Non-pigmented ciliary epithelial cell (primary cell): ENCODE results near the gene HLA-DPA1.
"Not testable (repeated sequence)": the region's sequence is repeated elsewhere in the genome, so short reads cannot be mapped to it uniquely, and the experiment has no call there.

Experiments used
- DNase-seq: peaks from one replicate; pipeline ENCODE4 v3.0.0-alpha.2; 2010; ENCODE audit warnings: low read depth

Gene HLA-DPA1

DNA sequence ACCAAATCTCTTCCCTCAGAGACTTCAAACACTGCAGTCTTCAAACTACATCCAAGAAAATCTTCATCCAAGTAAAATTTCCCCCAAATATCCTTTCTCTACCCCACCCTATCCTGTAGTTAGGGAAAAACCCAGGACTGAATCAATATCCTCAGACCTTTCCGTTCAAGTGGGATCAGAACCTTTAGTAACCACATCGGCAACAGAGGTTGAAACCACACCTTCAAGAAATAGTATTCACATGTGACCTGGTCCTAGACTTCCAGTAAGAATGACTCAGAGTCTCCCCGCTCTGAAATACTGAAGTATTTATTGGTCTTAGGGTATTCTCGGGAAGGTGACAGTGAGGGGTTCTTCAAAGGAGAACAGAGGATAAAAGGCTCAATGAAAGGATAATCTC, 8.7 kb downstream of the HLA-DPA1 start:
- DNase-seq: no peak

DNA sequence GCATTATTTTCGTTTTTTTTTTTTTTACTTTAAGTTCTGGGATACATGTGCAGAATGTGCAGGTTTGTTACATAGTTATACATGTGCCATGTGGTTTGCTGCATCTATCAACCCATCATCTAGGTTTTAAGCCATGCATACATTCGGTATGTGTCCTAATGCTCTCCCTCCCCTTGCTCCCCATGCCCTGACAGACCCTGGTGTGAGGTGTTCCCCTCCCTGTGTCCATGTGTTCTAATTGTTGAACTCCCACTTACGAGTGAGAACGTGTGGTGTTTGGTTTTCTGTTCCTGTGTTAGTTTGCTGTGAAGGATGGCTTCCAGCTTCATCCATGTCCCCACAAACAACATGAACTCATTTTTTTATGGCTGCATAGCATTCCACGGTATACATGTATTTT, 10.0 kb downstream of the HLA-DPA1 start:
- not testable (repeated sequence) for DNase-seq

DNA sequence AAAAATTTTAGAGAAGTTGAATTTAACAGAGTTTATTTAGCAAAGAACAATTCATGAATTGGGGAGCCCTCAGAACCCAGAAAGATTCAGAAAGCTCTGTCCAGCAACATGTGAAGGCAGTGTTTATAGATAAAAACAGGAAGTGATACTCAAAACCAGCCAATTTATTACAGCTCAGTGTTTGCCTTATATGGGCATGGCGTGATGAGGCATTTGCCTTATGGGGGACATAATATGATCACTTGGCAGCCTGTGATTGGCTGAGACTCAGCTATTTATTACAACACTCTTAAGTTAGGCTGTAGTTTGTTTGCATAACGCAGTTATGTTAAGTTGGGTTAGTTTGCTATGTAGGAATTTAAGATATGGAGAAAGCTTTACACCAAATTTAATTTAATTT, 11.5 kb downstream of the HLA-DPA1 start:
- no peak for DNase-seq

DNA sequence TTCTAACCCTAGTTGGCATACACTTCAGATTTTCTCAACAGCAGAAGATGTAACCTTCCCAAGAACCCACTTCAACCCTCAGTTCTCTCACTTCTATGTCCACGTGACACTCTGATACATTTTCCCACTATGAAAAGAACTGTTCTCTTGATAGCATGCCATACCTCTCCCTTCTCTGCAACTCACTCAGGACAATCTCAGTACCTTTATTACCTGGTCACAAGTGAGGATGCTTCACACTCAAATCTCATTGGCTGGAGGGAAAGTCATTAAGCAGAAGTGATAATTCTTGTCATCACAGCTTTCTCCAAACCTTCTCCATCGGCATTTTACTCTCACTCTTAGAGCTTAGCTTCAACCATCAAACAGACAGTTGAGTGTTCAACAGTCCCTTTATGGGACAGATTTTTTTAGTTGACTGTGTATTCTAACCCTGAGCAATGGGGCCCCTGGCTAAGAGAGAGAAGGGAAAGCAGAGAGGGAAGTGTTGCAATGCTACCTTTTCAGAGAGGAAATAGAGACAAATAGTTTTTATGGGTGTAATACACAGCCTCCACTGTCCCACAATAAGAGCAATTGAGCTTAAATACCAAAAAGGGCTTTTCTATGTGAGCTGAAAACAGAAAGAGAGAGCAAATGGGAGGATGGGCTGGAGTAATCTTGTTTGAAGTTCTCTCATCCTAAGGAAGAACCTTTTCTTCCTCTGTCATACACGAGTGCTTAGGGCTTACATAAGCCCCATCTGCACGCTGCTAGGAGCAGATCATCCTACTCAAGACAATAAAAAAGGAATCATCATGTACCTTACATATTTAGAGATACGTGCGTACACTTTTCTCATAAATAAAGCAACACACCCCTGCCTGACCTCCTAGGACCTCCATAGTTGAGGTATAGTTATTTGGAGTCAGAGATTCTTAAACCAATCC, 16.0 kb downstream of the HLA-DPA1 start:
- DNase-seq: no peak

DNA sequence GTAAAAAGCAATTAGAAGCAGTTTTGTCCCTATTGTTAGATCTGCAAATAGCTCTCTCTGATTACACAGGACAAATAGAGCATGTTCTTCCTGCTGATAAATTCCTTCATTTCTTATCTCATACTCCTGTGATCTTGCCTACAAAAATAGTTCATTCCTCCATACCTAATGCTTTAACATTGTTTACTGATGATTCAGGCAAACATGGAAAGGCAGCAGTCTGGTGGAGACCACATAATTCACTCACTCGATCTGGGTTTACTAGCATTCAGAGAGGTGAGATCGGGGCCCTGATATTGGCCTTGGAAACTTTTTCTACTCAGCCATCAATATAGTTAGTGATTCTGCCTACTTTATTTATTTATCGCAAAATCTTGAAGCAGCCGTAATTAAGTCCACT, 20.2 kb downstream of the HLA-DPA1 start:
- DNase-seq: no peak

DNA sequence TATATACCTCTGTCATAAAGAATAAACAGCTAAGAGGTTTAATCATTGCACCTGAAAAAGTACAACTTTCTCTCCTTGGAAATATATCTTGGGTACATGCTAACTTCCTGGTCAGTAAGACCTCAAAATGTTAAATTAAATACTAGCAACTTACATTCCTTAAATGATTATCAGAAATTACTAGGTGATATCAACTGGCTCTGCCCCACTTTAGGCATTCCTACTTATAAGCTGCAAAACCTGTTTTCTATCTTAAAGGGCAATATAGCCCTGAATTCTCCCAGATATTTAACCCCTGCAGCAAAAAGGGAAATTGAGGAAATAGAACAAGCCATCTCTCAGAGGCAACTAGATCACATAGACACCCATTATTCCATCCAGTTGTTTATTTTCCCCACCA, 20.8 kb downstream of the HLA-DPA1 start:
- DNase-seq: no peak

DNA sequence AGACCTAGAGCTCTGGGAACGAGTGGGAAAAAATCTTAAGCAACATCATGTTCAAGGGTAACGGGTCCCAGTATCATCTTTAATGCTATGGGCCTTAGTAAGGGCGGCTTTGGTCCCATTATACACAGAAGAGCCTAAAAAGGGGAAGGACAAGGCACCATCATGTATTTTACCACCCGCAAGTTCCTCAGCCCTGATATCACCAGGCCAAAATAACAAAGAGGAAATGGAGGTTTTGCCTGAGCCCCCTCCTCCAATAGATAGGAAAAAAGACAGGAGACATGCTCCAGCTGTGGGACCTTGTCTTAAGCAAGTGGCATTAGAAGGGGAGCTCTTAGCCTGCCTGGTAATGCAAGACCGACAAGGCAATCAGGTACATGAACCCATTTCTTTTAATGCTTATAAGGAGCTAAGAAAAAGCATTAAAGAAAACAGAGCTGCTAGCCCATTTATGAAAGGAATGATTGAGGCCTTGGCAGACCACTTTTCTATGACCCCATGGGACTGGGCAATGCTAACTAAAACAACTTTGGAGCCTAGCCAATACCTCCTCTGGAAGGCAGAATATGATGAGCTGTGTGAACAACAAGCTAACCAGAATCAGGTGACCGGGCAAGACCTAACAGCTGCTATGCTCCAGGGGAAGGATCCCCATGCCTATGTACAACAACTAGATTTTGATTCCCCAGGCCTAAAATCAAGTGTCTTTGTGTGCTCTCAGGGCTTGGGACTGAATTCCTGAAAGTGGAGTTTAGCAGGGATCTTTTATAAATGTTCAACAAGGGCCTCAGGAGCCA, 23.2 kb downstream of the HLA-DPA1 start:
- no peak for DNase-seq

DNA sequence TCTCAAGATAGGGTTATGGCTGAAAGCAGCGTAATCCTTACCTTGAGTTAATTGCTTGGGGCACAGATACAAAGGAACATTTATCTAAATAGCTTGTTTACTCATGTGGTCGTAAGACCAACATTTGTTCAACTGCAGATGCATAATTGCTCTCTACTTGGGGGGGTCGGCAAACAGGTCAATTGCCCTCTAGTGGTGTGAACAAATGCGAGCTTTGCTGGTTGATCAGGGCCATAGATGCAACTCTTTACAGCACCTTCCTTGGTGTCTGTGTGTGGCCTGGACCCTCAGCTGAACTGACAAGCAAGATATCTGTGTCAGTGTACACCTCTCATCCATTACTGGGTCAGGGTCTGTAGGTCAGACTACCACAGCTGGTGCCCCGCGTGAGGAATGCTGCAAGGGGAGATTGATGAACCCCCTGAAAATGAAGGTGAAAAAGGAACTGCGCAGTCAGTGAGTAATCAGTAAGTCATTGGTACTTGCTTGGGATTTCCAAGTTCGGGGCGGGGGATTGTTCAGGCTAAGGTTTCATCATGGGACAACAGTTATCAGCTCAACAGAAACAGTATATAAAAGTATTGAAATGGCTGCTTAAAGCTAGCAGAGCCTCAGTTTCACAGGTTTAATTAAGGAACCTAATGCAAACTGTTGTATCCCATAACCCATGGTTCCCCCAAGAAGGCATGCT, 24.0 kb downstream of the HLA-DPA1 start:
- DNase-seq: no peak

DNA sequence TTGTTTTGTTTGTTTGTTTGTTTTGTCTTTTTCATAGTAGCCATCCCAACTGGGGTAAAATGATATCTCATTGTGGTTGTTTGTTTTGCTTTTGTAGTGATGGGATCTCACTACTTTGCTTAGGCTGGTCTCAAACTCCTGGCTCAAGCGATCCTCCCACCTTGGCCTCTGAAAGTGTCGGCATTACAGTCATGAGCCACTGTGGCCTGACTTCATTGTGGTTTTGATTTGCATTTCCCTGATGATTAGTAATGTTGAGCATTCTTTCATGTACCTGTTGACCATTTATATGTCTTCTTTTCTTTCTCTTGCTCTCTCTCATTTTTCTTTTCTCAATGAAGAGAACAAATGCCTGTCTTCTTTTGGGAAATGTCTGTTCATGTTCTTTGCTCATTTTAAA, 33.3 kb downstream of the HLA-DPA1 start:
- DNase-seq: no peak

DNA sequence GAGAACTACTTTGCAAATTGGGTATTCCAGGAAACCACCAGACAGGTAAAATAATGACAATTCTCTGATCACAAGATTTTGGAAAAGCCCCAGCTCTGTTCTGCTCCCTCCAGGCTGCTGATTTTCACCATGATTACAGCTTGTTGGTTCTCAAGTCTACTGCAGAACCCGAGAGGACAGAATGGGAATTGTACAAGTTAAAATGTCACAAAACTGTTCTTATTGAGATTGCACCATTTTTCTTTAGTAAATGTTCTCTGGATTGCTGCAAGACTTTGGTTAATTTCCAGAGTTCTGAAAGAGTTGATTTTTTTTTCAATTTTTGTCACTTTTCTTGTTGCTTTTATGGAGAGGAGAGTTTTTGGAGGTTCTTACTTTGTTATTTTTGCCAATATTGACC, 36.9 kb downstream of the HLA-DPA1 start:
- no peak for DNase-seq

DNA sequence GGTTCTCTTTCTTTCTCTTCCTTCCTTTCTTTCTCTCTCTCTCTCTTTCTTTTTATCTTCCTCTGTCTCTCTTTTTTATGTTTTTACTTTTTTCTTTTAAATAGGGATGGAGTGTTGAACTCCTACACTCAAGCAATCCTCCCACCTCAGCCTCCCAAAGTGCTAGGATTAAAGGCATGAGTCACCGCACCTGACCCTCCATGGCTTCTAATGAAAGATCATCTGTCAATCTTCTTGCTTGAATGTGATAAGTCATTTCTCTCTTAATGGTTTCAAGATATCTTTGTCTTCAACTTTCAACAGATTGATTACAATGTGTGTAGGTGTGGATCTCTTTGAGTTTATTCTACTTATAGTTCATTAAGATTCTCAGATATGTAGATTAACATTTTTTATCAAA, 38.9 kb downstream of the HLA-DPA1 start:
- DNase-seq: no peak

DNA sequence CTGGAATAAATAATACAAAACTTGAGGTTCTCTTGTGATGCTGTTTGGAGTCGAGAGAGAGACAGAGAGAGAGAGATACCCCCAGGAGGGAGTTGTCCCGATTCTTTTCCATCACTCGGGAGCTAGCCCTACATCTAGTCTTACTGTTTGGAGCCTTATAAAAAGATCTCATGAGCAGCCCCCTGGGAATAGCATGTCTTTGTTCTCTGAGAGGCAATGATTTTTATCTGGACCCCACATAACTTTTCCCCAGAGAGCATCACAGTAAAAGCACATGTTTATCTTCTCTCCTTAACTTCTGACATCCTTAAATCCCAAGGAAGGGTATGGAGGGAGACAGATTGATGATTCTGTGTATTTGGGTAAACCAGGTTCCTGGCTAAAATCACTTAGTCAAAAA, 43.2 kb downstream of the HLA-DPA1 start:
- DNase-seq: no peak

DNA sequence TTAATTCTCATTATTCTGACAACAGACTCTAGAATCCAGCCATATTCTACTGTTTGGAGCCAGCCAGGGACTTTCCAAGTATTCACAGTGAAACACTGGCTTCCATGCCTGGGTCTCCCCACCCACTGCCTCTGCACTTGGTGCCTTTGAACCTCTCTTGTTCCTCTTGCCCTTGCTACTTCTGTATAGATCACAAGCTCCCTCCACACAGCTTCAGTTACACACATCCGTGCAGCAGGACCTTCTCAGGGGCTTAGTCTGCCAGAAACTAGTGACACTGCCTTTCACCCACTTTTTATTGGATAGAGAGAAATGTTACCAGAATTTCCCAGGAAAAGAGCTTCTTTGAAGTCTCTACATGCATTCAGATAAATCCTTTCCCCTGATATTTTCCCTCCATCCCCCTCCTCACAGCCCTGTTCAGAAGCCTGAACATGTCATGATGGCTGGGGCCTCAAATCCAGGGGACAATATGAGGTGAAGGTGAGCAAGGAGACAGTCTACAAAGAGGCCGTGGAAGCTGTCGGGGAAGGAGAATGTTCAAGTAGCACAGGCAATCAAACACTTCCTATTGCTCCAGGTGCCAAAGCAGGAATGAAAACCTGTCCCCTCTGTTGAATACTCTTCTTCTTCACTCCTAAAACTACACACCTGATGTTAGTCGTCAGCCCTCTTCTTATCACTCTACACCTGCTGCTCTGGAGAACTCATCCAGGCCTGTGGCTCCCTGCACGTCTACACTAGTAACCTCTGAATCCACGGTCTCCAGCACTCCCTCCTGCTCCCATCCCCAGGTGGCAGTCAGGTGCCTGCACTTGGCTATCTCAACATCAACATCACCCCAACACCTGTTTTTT, 43.9 kb downstream of the HLA-DPA1 start:
- DNase-seq: no peak

DNA sequence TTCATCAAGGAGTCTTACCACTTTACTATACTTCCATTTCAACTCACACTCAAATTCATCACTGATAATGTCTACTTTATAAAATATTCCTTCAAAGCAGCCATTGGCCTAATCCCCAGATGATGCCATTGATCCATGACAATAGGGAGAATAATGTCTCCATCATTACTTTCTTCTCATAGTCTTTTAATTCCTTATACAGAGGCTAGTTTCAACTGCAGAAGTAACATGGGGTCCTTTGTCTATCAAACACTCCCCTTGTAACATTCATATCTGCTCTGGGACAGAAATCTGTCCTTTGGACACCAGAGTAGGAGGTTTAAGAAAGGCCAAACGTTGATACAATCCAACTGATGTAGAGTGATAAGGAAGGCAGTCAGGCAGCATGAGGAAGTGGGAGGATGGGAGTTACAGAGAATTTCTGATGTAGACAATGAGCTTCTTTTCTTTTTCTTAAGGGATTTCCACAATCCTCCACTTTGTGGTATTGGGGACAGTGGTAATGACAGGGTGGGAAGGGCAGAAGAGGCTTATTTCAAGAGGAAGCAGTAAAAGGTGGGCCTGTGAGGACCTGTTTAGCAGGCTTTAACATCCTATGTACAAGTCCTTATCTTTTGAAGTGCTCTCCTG, 45.1 kb downstream of the HLA-DPA1 start:
- DNase-seq: no peak

DNA sequence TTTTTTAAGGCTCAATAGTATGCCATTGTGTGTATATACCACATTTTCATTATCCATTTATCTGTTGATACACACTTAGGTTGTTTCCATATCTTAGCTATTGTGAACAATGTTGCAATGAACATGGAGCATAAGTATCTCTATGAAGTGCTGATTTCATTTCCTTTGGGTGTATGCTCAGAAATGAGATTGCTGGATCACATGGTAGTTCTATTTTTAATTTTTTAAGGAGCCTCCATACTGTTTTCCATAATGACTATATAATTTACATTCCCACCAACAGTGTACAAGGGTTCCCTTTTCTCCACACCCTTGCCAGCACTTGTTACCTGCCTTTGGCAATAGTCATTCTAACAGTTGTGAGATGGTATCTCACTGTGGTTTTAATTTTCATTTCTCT, 48.9 kb downstream of the HLA-DPA1 start:
- no peak for DNase-seq

DNA sequence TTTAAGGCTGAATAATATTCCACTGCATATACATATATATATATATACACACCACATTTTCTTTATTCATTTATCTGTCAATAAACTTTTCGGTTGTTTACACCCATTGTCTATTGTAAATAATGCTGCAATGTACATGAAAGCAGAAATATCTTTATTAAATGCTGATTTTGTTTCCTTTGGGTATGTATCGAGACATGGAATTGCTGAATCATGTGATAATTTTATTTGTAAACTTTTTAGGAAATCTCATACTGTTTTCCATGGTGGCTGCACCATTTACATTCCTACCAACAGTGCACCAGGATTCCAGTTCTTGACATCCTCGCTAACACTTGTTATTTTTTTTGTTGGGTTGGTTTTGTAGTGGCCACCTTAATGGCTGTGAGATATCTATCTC, 49.9 kb downstream of the HLA-DPA1 start:
- no peak for DNase-seq

DNA sequence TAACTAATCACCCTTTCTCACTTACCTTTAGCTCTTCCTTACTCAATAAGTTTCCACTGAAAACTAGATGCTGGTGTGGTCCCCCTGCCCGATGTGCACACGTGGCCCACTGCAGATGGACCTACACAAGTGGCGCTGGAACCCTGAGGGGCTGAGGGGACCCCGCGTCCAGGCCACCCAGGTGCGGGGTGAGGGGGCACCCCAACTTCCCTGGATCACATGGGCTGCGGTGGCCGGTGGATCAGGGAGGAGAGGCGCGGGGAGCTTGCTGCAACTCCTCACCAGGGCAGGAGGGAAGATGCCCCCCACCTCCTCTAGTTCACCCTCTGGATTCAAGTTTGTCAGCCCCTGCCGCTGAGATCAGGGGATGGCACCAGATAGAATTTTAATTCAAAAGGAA, 51.5 kb downstream of the HLA-DPA1 start:
- no peak for DNase-seq

DNA sequence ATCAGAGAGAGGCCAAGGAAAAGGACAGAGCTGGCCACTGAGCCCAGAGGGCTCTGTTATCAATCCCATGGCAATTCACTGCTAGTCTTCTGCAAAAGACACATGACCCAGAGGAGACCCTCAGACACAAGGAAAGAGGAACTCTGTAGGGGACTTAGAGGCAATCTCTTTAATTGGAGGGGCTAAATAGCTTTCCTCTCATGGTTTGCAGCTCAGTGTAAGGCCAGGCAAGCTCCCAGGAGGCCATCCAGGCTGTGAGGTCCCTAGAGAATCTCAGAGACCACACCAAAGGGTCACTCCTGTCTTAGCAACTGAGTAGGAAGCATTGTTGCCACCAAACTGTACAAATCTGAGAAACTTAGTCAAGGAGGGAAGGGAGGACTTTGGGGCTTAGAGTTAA, 54.1 kb downstream of the HLA-DPA1 start:
- DNase-seq: no peak

DNA sequence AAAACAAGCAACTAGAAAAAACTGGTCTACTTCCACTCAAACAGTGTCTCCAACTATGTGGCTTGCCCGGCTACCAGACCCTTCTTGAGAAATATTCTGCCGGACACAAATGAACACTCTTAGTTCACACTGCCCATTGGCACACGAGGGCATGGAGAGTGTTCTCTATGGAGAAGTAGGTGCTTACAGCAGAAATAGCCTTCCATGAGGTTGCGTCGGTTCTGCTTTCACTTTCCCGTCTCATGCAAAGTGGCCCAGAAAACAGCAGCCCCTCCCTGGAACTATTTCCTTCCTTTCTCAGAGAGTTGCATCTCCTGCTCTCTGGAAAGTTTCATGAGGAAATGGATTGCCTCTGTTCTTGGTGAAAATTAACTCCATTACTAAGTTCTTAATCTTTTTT, 54.5 kb downstream of the HLA-DPA1 start:
- no peak for DNase-seq

DNA sequence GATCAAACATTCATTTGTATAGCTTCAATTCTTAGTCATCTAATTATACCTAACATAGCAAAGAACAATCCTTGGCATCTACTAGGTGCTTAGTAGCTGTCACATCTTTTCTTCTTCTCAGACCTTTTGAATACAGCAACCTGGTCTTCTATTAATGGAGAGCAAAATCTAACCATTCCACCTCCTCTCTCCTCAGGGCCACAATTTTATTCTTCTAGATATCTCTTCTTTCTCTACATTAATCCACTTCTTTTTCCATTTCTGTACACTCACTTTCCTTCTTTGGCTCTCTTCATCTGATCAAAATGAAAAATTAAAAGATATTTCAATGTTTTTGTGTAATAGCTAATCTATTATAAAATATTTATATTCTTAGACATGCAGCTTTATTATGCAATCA, 55.0 kb downstream of the HLA-DPA1 start:
- no peak for DNase-seq

DNA sequence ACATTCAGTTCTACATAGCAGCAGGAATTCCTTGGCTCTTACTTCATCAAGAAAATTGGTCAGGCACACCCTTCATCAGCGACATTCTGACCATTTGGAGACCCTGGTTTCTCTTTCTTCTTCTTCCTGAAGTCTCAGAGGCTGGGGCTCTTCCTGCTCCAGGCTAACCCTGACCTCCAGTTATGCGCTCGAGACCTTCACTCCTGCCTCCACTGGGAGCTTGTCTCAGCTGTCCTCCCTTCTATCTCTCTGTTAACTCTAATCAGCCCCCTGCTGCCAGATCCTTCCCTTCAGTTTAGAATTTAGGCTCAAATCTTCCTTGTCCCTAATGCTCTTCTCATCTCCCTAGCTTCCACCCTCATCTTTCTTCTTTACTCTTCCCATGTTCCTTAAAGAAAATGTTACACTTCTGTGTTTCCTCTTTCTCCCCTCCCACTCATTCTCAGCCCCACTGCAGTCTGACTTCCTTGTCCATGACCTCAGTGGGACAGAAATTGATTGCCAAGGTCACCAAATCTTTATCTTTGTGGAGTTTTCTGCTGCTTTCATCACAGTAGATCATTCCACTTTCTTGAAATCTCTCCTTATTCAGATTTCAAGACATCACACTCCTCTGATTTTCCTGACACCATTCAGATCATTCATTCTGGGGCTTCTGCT, 55.6 kb downstream of the HLA-DPA1 start:
- DNase-seq: no peak
